ENCODE results near the gene KCNK5. TPM values are rescaled to one million over a fixed set of nuclear protein-coding genes. Genes with fewer than 3 reads are reported as not detected.

Gene KCNK5
- total RNA-seq, 1 donor from 2014 or later, result 10.1 TPM

DNA sequence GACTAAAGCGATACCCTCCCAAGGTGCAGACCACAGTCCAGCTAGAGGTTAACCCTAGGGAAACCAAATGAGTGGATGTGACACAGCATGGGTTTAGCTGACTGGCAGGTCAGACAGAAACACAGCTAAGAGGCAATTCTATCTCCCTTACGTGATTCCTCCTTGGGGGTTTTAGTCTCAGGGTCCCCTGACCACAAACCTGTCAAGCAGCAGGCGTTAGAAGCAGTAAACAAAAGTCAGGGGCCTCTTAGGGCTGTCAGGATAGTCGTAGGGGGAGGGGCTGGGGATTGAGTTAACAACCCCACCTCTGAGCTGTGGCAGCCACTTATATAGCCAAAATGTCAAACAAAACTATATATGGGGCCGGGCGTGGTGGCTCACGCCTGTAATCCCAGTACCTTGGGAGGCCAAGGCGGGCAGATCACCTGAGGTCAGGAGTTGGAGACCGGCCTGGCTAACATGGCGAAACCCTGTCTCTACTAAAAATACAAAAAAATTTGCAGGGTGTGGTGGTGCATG is 13.6 kb downstream of the KCNK5 start:
- Mint-ChIP-seq H3K4me1 (ENCODE audit: unreplicated experiment) (peaks cover 48% of the 10 kb centered on the region), H3K36me3 (peaks cover 4% of the 10 kb centered on the region), H3K9me3 (no peaks in the 10 kb centered on the region), H3K27me3 (peaks cover 3% of the 10 kb centered on the region), H3K4me3 (no peak overlapping the region), H3K27ac (peak overlapping the region; percentile 48)
- TF ChIP-seq, protein P1, sequence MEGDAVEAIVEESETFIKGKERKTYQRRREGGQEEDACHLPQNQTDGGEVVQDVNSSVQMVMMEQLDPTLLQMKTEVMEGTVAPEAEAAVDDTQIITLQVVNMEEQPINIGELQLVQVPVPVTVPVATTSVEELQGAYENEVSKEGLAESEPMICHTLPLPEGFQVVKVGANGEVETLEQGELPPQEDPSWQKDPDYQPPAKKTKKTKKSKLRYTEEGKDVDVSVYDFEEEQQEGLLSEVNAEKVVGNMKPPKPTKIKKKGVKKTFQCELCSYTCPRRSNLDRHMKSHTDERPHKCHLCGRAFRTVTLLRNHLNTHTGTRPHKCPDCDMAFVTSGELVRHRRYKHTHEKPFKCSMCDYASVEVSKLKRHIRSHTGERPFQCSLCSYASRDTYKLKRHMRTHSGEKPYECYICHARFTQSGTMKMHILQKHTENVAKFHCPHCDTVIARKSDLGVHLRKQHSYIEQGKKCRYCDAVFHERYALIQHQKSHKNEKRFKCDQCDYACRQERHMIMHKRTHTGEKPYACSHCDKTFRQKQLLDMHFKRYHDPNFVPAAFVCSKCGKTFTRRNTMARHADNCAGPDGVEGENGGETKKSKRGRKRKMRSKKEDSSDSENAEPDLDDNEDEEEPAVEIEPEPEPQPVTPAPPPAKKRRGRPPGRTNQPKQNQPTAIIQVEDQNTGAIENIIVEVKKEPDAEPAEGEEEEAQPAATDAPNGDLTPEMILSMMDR (conservative IDR thresholded peaks at IDR 0.05), result no peak
- DNase-seq (ENCODE audit: extremely low spot score, unreplicated experiment), result no peak

DNA sequence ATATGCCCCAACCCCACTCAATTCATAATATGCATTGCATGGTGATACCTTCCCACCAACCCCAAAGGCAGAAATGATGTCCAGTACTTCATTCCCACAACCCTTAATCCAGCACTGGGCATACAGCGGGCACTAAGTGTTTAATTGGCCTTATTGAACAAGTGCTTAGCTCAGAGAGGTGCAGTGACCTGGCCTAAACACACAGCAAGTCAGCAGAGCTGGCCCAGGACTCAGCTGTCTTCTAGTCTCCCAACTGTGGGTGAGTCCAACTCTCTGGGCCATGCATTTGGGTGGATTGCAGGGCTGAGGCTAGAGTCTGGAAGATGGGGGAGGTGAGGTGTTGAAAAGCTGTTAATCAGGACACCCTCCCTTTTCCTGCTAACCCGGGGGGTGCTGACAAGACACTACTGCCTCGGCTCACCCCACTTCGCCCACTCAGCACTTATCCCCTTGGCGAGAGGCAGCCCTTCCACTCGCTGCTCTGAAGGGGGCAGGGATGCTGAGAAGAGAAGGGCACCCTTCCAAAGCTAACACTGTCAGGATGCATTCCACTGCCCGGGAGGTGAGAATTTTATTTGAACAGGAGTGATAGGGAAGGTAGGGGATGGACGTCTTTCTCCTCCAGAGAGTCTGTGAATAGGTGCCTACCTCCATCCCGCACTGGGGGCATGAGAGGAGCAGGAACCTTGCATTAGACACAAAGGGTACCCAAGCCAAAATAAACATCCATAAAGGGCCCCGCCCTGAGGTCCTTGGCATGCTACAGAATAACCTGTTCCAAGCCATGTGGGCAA is 14.2 kb downstream of the KCNK5 start:
- H3K4me3 Mint-ChIP-seq, result no peak overlapping the region
- peaks cover 49% of the 10 kb centered on the region for H3K4me1 Mint-ChIP-seq (ENCODE audit: unreplicated experiment)
- H3K27me3 Mint-ChIP-seq, result peaks cover 3% of the 10 kb centered on the region
- no peaks in the 10 kb centered on the region for H3K9me3 Mint-ChIP-seq
- no peak for DNase-seq (ENCODE audit: extremely low spot score, unreplicated experiment)
- H3K27ac Mint-ChIP-seq, result peak overlapping the region; percentile 48
- H3K36me3 Mint-ChIP-seq, result peaks cover 4% of the 10 kb centered on the region
- TF ChIP-seq, protein P1 (conservative IDR thresholded peaks at IDR 0.05), result no peak

GRCh38 chr6:39214120-39214813 is 15.0 kb downstream of the KCNK5 start:
- peaks cover 4% of the 10 kb centered on the region for H3K36me3 Mint-ChIP-seq

DNA sequence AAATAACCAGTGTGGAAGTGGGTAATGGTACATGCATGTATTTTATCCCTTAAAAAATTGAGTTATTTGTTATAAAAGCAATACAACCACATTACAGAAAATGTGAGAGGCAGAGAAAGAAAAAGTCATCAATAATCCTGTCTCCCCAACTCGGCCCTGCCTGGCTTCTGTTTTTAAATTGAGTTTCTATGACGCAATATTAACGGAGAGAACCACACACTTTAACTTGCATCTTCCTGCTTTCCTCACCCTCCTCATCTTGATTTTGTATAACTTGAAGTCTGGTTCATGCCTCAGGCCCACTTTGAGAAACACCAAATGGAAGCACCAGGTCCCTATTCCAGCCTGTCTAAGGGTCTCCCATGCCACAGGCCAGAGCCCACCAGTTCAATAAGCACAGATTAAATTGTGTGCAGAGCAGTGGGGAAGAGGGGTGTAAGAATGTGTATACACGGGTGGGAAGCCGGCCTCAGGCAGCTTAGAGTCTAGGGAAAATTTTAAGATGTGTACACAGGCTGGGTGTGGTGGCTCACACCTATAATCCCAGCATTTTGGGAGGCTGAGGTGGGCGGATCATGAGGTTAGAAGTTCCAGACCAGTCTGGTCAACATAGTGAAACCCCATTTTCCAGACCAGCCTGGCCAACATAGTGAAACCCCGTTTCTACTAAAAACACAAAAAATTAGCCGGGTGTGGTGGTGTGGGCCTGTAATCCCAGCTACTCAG is 15.9 kb downstream of the KCNK5 start:
- Mint-ChIP-seq H3K36me3 (peaks cover 4% of the 10 kb centered on the region), H3K27me3 (peaks cover 3% of the 10 kb centered on the region), H3K27ac (peak overlapping the region; percentile 1), H3K4me1 (ENCODE audit: unreplicated experiment) (peaks cover 55% of the 10 kb centered on the region), H3K4me3 (no peak overlapping the region), H3K9me3 (no peaks in the 10 kb centered on the region)
- TF ChIP-seq, protein P1 (conservative IDR thresholded peaks at IDR 0.05), result no peak
- no peak for DNase-seq (ENCODE audit: extremely low spot score, unreplicated experiment)

More at GRCh38 chr6:39214120-39214813, 15.0 kb downstream of the KCNK5 start:
- Mint-ChIP-seq H3K4me1 (ENCODE audit: unreplicated experiment) (peaks cover 55% of the 10 kb centered on the region), H3K27ac (peak overlapping the region; percentile 48), H3K4me3 (peak overlapping the region; percentile 28), H3K27me3 (peaks cover 3% of the 10 kb centered on the region), H3K9me3 (no peaks in the 10 kb centered on the region)
- no peak for DNase-seq (ENCODE audit: extremely low spot score, unreplicated experiment)
- TF ChIP-seq, protein P1 (conservative IDR thresholded peaks at IDR 0.05), result no peak

DNA sequence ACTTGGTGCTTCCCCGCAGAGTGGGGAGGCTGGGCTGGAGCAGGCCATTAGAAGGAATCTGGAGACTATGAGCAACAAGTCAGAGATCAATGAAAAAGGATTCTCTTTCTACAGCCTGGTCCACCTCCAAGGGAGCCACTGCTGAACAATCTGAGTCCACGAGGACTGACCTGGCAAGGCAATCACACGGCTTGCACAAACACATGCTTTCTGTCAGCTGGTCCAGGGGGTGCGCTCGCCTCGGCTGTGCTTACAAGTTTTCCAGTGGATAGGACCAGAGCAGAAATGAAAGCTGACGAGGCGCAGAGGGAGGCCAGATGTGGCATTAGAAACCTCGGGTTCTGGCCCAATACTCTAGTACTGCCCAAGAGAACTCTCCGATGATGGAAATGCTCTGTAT is 18.1 kb downstream of the KCNK5 start:
- DNase-seq (ENCODE audit: extremely low spot score, unreplicated experiment), result no peak
- TF ChIP-seq, protein P1 (conservative IDR thresholded peaks at IDR 0.05), result no peak
- Mint-ChIP-seq H3K27ac (peak overlapping the region; percentile 43), H3K9me3 (no peaks in the 10 kb centered on the region), H3K4me1 (ENCODE audit: unreplicated experiment) (peaks cover 61% of the 10 kb centered on the region), H3K27me3 (peaks cover 3% of the 10 kb centered on the region), H3K36me3 (peaks cover 4% of the 10 kb centered on the region), H3K4me3 (no peak overlapping the region)
